B cell (primary cell): ENCODE measurements around the gene TRABD2B. TPM values are rescaled to one million over a fixed set of nuclear protein-coding genes. Genes with fewer than 3 reads are reported as not detected.

Experiments
- ATAC-seq: fragments of 200-7000 bp; cut with Tn5 transposase; one replicate; pipeline ENCODE4 v1.10.0; 2021; ENCODE audit warnings: low read depth, mild to moderate bottlenecking, moderate number of reproducible peaks, moderate library complexity
- CTCF ChIA-PET: fragments of 350-600 bp; sonication (Branson Sonifier 250); formaldehyde crosslinking; loops from one replicate; lab custom pipeline; 2021; ENCODE audit warnings: antibody characterized with exemption, inconsistent platforms; lab: Charles Lee
- POLR2A ChIA-PET: fragments of 350-600 bp; sonication (Branson Sonifier 250); formaldehyde crosslinking; loops from one replicate; lab custom pipeline; 2021; ENCODE audit warnings: antibody characterized with exemption; lab: Charles Lee
- DNase-seq: peaks from one replicate; pipeline ENCODE4 v3.0.0; 2013
- H2AFZ ChIP-seq: 2 replicates; pipeline ENCODE4 v1.6.1; 2012; ENCODE audit warnings: mild to moderate bottlenecking, low read depth, low read length; ENCODE audit not compliant: insufficient read depth, poor library complexity, severe bottlenecking
- H3K27ac ChIP-seq, 2 donors: 1 replicate in 1 of 2; 2 replicates in 1 of 2; pipeline ENCODE4 v1.5.1; 2012 to 2013; ENCODE audit warnings: low read length in 2 of 2, mild to moderate bottlenecking in 2 of 2, moderate library complexity in 1 of 2
- H3K27me3 ChIP-seq, 4 experiments: fragments of 200-600 bp in 1 of 4; sonication (generic) in 1 of 4; replicated peaks in 1 of 4; 1 replicate in 2 of 4; 2 replicates in 2 of 4; pipeline versions ENCODE4 v1.6.1 to v1.7.0; 2013 to 2016; ENCODE audit warnings: low read length in 3 of 4, mild to moderate bottlenecking in 2 of 4, mixed read lengths in 1 of 4, moderate library complexity in 1 of 4; ENCODE audit not compliant: insufficient read depth in 4 of 4, control insufficient read depth in 3 of 4; ENCODE audit errors: control extremely low read depth in 1 of 4
- H3K36me3 ChIP-seq, 2 experiments: replicated peaks in 1 of 2; 1 replicate in 1 of 2; 2 replicates in 1 of 2; pipeline versions ENCODE4 v1.6.1 to v1.7.1; 2013; ENCODE audit warnings: low read length in 1 of 2; ENCODE audit not compliant: insufficient read depth in 2 of 2, control insufficient read depth in 1 of 2; ENCODE audit errors: control extremely low read depth in 1 of 2, extremely low read depth in 1 of 2
- H3K4me1 ChIP-seq, 2 donors: fragments of 200-600 bp in 1 of 2; sonication (generic) in 1 of 2; 1 replicate in 1 of 2; 2 replicates in 1 of 2; pipeline versions ENCODE4 v1.5.1 to v1.6.1; 2013 to 2017; ENCODE audit warnings: low read length in 2 of 2; ENCODE audit not compliant: control insufficient read depth in 2 of 2, insufficient read depth in 2 of 2
- H3K4me2 ChIP-seq: replicated peaks from 2 replicates; pipeline ENCODE3; 2012; ENCODE audit warnings: mild to moderate bottlenecking, low read depth, low read length; ENCODE audit not compliant: poor library complexity, severe bottlenecking
- H3K4me3 ChIP-seq, 5 experiments: fragments of 200-600 bp in 1 of 5; sonication (generic) in 1 of 5; 1 replicate in 3 of 5; 2 replicates in 2 of 5; pipeline versions ENCODE4 v1.5.1 to v1.7.0; 2011 to 2016; ENCODE audit warnings: low read length in 4 of 5, mild to moderate bottlenecking in 4 of 5, low read depth in 2 of 5, control low read depth in 1 of 5, moderate library complexity in 1 of 5; ENCODE audit not compliant: insufficient read depth in 1 of 5; ENCODE audit errors: control extremely low read depth in 1 of 5, extremely low read depth in 1 of 5
- H3K79me2 ChIP-seq: fragments of 200-600 bp; sonication (generic); one replicate; pipeline ENCODE4 v1.6.0; 2016; ENCODE audit warnings: low read length; ENCODE audit not compliant: control insufficient read depth, insufficient read depth
- H3K9ac ChIP-seq: fragments of 200-600 bp; sonication (generic); 2 replicates; pipeline ENCODE4 v1.6.1; 2017; ENCODE audit warnings: mild to moderate bottlenecking, low read length, moderate library complexity
- H3K9me3 ChIP-seq, 3 donors: one replicate each; pipeline versions ENCODE4 v1.6.1 to v1.7.1; 2013; ENCODE audit warnings: low read length in 2 of 3; ENCODE audit not compliant: control insufficient read depth in 2 of 3, insufficient read depth in 1 of 3; ENCODE audit errors: control extremely low read depth in 1 of 3
- H4K20me1 ChIP-seq: 2 replicates; pipeline ENCODE4 v1.6.0; 2012; ENCODE audit warnings: mild to moderate bottlenecking, low read length; ENCODE audit not compliant: insufficient read depth, control insufficient read depth, poor library complexity, severe bottlenecking
- H3K27ac Mint-ChIP-seq: one replicate; pipeline ENCODE4 v1.8.0; 2021; ENCODE audit warnings: mixed read lengths
- H3K27me3 Mint-ChIP-seq: one replicate; pipeline ENCODE4 v1.8.0; 2021; ENCODE audit warnings: mixed read lengths
- H3K4me1 Mint-ChIP-seq: one replicate; pipeline ENCODE4 v1.8.0; 2021; ENCODE audit warnings: mixed read lengths
- H3K4me3 Mint-ChIP-seq: one replicate; pipeline ENCODE4 v1.8.0; 2021; ENCODE audit warnings: mixed read lengths
- H3K9me3 Mint-ChIP-seq: one replicate; pipeline ENCODE4 v1.8.0; 2022; ENCODE audit warnings: mixed read lengths; ENCODE audit not compliant: insufficient read depth
- EZH2 ChIP-seq: IDR thresholded peaks from 2 replicates; pipeline ENCODE4 v1.6.1; 2012; ENCODE audit warnings: borderline replicate concordance, low read depth, mild to moderate bottlenecking, moderate library complexity, low read length; ENCODE audit not compliant: insufficient read depth, poor library complexity, severe bottlenecking
- WGBS: methylation state at CpG from one replicate; pipeline ENCODE4 v1.1.5; 2013; ENCODE audit warnings: missing lambda C conversion rate; ENCODE audit not compliant: insufficient coverage; 5-methylcytosine and 5-hydroxymethylcytosine counted together
- intact Hi-C: fragments of 100-400 bp; cut with micrococcal nuclease; formaldehyde crosslinking; loops from one replicate; pipeline ENCODE4 v1.10.0; 2022
- polyA plus RNA-seq: library from polyadenylated mRNA; depleted of rRNA; stranded (reverse); fragments of >200 nt; gene quantifications from 2 replicates; pipeline ENCODE4 v1.2.3, GENCODE V29; 2012
- total RNA-seq, 2 donors: library from RNA; stranded (reverse); fragments of 120-200 nt in 1 of 2; gene quantifications; 1 replicate in 1 of 2; 2 replicates in 1 of 2; pipeline versions ENCODE4 v1.2.3 to v1.2.4, GENCODE V29; 2013 to 2022
- TF ChIP-seq, protein P1 (sequence below): fragments of 200-600 bp; IDR thresholded peaks from one replicate; pipeline ENCODE4 v1.8.0; 2022; ENCODE audit warnings: antibody characterized with exemption, mild to moderate bottlenecking

The TRABD2B gene
- total and polyA plus RNA-seq, 2 donors (not counting 1 experiment from before 2014, with no cell fraction given): not detected

DNA sequence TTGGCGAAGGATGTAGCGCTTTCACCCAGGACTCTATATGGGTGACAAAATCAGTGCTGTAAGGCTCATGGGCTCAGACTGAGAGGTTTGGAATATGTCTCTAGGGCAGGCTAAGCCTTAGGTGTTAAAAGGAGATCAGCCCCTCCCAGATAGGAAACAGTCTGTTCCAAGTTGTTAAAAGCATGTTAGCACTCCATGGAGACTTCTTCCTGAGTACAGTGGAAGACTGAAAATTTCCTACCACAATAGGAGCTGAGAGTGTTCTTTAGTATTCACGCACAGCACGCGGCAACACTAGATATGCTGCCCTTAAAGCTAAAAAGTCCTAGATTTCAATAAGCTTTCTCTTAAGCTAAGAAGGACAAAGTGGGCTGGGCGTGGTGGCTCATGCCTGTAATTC, 122.1 kb downstream of the TRABD2B start:
- CTCF ChIA-PET: no interaction called here
- peaks cover 0 to 4% (median 0%) of the 10 kb centered on the region in 4 experiments for H3K27me3 ChIP-seq
- TF ChIP-seq EZH2: no peak
- TF ChIP-seq, protein P1, sequence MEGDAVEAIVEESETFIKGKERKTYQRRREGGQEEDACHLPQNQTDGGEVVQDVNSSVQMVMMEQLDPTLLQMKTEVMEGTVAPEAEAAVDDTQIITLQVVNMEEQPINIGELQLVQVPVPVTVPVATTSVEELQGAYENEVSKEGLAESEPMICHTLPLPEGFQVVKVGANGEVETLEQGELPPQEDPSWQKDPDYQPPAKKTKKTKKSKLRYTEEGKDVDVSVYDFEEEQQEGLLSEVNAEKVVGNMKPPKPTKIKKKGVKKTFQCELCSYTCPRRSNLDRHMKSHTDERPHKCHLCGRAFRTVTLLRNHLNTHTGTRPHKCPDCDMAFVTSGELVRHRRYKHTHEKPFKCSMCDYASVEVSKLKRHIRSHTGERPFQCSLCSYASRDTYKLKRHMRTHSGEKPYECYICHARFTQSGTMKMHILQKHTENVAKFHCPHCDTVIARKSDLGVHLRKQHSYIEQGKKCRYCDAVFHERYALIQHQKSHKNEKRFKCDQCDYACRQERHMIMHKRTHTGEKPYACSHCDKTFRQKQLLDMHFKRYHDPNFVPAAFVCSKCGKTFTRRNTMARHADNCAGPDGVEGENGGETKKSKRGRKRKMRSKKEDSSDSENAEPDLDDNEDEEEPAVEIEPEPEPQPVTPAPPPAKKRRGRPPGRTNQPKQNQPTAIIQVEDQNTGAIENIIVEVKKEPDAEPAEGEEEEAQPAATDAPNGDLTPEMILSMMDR: no peak
- H2AFZ ChIP-seq: no peak overlapping the region
- no peaks in the 10 kb centered on the region for H3K36me3 ChIP-seq
- H3K4me1 Mint-ChIP-seq: no peaks in the 10 kb centered on the region
- H3K4me3 ChIP-seq: no peak overlapping the region
- no peaks in the 10 kb centered on the region for H4K20me1 ChIP-seq
- H3K4me1 ChIP-seq: no peaks in the 10 kb centered on the region
- no peak overlapping the region for H3K27ac ChIP-seq
- H3K9me3 ChIP-seq: no peaks in the 10 kb centered on the region
- DNase-seq (no peak), ATAC-seq (no peak)
- no peaks in the 10 kb centered on the region for H3K9me3 Mint-ChIP-seq
- no peak overlapping the region for H3K27ac Mint-ChIP-seq
- POLR2A ChIA-PET: no interaction called here
- H3K27me3 Mint-ChIP-seq: peaks cover 16% of the 10 kb centered on the region
- H3K4me3 Mint-ChIP-seq: no peak overlapping the region
- 81% methylated on average over 4 of the region's 6 CpGs for WGBS
- no peaks in the 10 kb centered on the region for H3K79me2 ChIP-seq
- H3K9ac ChIP-seq: no peak overlapping the region
- intact Hi-C loops: no loop called here
- no peak overlapping the region for H3K4me2 ChIP-seq

DNA sequence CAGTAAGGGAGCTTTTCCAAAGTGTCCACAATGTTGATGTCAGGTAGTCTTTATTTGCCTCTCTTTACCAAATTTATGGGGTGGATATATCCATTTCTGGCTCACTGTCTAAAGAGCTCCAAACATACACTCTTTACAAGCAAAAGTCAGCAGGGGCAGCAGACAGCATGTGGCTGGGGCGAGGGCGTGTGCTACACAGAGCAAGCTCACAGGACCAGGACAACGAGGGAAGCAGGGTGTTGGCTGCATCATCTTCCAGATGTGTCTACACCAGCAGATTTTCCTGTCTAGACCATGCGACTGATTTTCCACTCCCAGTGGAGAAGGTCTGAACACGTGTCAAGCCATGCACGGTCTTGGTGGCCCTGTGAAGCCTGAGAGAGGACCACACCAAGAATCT, 123.8 kb downstream of the TRABD2B start:
- POLR2A ChIA-PET: no interaction called here

More for the DNA sequence above, 123.8 kb downstream of the TRABD2B start:
- H4K20me1 ChIP-seq: no peaks in the 10 kb centered on the region
- H3K9me3 ChIP-seq: no peaks in the 10 kb centered on the region
- H2AFZ ChIP-seq: no peak overlapping the region
- no peak overlapping the region for H3K4me2 ChIP-seq
- no peak overlapping the region for H3K27ac ChIP-seq
- no peak for DNase-seq
- CTCF ChIA-PET: no interaction called here
- H3K27me3 ChIP-seq: peaks cover 0 to 6% (median 0%) of the 10 kb centered on the region in 4 experiments
- no peaks in the 10 kb centered on the region for H3K36me3 ChIP-seq
- intact Hi-C loops: no loop called here
- ATAC-seq: no peak
- H3K4me3 Mint-ChIP-seq: no peak overlapping the region
- no peaks in the 10 kb centered on the region for H3K4me1 Mint-ChIP-seq
- no peak overlapping the region for H3K9ac ChIP-seq
- no peaks in the 10 kb centered on the region for H3K79me2 ChIP-seq
- no peaks in the 10 kb centered on the region for H3K4me1 ChIP-seq
- TF ChIP-seq EZH2: no peak
- TF ChIP-seq, protein P1: no peak
- H3K27ac Mint-ChIP-seq: no peak overlapping the region
- no peak overlapping the region for H3K4me3 ChIP-seq
- WGBS: 86% methylated on average over 6 of the region's 6 CpGs
- H3K27me3 Mint-ChIP-seq: peaks cover 21% of the 10 kb centered on the region
- no peaks in the 10 kb centered on the region for H3K9me3 Mint-ChIP-seq
